Immature natural killer cell (primary cell): ENCODE results near the gene COQ8B. TPM values are rescaled to one million over a fixed set of nuclear protein-coding genes. Genes with fewer than 3 reads are reported as not detected.

Source experiments
- DNase-seq, 3 donors: peaks; one replicate each; pipeline ENCODE4 v3.0.0; 2022; ENCODE audit warnings: mixed read lengths in 1 of 3
- H3K27ac Mint-ChIP-seq, 6 donors: one replicate each; pipeline ENCODE4 v1.8.0; 2020; ENCODE audit warnings: mixed read lengths in 6 of 6, mild to moderate bottlenecking in 5 of 6, inconsistent platforms in 4 of 6, moderate library complexity in 3 of 6
- H3K27me3 Mint-ChIP-seq, 3 donors: one replicate each; pipeline ENCODE4 v1.8.0; 2020 to 2021; ENCODE audit warnings: low read depth in 3 of 3, mild to moderate bottlenecking in 3 of 3, mixed read lengths in 3 of 3, moderate library complexity in 3 of 3, inconsistent platforms in 1 of 3
- H3K36me3 Mint-ChIP-seq, 3 donors: one replicate each; pipeline ENCODE4 v1.8.0; 2020; ENCODE audit warnings: mixed read lengths in 3 of 3, inconsistent platforms in 2 of 3, mild to moderate bottlenecking in 2 of 3
- H3K4me1 Mint-ChIP-seq, 2 donors: one replicate each; pipeline ENCODE4 v1.8.0; 2020; ENCODE audit warnings: inconsistent platforms in 2 of 2, mild to moderate bottlenecking in 2 of 2, mixed read lengths in 2 of 2, moderate library complexity in 1 of 2
- H3K4me3 Mint-ChIP-seq, 5 donors: one replicate each; pipeline ENCODE4 v1.8.0; 2020; ENCODE audit warnings: mild to moderate bottlenecking in 5 of 5, mixed read lengths in 5 of 5, inconsistent platforms in 3 of 5, moderate library complexity in 3 of 5
- H3K9me3 Mint-ChIP-seq, 6 donors: one replicate each; pipeline ENCODE4 v1.8.0; 2020; ENCODE audit warnings: mild to moderate bottlenecking in 6 of 6, mixed read lengths in 6 of 6, inconsistent platforms in 4 of 6, moderate library complexity in 3 of 6
- polyA plus RNA-seq, 3 donors: library from polyadenylated mRNA; unstranded; fragments of 300-500 nt; fragmentation: Illumina TruSeq; gene quantifications; one replicate each; pipeline ENCODE4 v1.2.3, GENCODE V29; 2021

Gene COQ8B
- polyA plus RNA-seq, 3 donors from 2014 or later, result 18.3 to 23.5 (median 20.8) TPM

DNA sequence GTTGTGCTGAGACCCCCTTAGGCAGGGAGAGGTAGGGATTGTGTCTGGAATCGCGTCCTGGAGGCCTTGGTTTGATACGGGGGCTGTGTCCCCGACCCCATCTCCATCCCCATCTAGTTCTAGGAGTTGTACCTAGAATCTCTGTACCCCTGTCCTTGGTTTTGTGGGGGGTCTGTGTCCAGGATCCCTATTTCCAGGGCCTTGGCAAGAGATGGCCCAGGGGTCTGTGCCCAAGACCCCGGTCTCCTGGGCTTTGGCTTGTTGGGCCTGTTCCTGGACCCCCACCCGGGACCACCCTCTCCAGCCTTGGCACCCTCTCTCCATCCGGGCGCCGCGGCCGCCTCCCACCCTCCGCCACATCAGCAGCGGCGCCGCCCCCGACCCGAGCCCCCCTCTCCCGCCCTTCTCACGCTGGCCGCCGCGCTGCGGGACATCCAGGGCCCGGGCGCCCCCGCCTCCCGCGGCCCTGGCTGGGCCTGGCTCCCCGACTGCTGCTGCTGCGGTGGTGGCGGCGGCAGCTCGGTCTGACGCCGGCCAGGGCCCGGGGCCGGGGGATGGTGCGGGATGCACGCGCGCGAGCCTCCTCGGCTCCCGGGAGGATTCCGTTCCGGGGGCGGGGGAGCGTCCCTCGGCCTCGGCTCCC, 26.5 kb downstream of the COQ8B start, which contains the start of gene NUMBL:
Gene NUMBL (minus strand): TSS at position 602 of the 643 bp plus-strand sequence. CDS start 168 bp downstream, at position 434.
- no peak for DNase-seq

DNA sequence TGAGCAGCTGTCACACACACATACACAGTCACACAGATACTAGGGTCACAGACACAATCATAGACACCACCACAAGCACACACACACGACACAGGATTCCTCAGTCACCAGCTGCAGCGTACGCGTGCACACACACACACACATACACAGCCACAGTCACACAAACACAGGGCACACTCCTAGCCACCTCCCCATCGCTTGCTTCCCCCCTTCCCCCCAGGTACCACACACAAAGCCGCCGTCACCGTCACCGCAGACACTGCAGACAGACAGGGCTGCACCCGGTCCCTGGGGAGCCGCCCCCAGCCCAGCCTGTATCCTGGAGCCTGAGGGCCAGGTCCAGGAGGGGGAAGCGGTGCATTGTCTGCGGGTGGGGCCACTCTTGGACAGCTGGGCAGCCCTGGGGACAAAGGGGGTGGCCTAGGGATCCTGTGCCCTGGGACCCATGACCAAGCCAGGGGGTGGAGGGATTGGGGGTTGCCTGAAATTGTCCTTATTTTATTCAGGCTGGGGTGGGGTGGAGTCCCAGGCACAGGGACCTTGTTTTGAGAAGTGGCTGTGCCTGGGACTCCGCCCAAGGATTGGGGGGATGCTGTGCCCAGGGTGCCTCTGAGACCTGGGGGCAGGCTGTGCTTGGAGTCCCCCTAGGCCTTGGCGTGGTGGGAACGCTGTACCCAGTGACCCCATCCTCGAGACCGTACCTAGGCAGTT, 27.2 kb downstream of the COQ8B start:
- H3K4me3 Mint-ChIP-seq, result peak overlapping the region; percentile 34 to 59 (median 45)
- H3K27ac Mint-ChIP-seq, result no peak overlapping the region
- H3K36me3 Mint-ChIP-seq, result peaks cover 4 to 8% (median 6%) of the 10 kb centered on the region in 3 donors
- DNase-seq, result peak; percentile 34 to 37 (median 37)
- H3K4me1 Mint-ChIP-seq, result peaks cover 5 to 11% of the 10 kb centered on the region in 2 donors
- no peaks in the 10 kb centered on the region for H3K9me3 Mint-ChIP-seq
- H3K27me3 Mint-ChIP-seq, result peaks cover 1 to 6% (median 5%) of the 10 kb centered on the region in 3 donors

More for the DNA sequence above, 26.5 kb downstream of the COQ8B start, which contains the start of gene NUMBL:
- H3K4me3 Mint-ChIP-seq, result peak within 1 kb of the TSS; percentile 82 to 94 (median 87)
- H3K9me3 Mint-ChIP-seq, result no peaks in the 10 kb centered on the region
- peaks cover 1 to 5% (median 5%) of the 10 kb centered on the region in 3 donors for H3K27me3 Mint-ChIP-seq
- peaks cover 5 to 11% of the 10 kb centered on the region in 2 donors for H3K4me1 Mint-ChIP-seq
- H3K27ac Mint-ChIP-seq, result peak within 1 kb of the TSS; percentile 68 to 95 (median 93)
- peaks cover 4 to 7% (median 6%) of the 10 kb centered on the region in 3 donors for H3K36me3 Mint-ChIP-seq

DNA sequence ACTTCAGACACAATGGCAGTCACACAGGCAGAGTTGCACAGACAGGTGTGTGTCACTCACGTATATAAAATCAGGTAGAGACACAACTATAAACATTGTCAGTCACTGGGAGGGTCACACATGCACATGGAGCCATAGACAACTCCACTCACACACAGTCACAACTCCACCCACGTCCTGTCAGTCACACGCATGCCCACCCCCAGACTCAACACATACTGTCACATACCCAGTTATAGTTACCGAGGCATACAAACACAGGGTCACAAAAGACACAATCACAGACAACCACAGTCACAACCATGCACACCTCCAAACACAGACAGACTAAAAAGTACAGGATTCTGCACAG, 27.7 kb downstream of the COQ8B start:
- no peak overlapping the region for H3K4me3 Mint-ChIP-seq
- H3K27me3 Mint-ChIP-seq, result peaks cover 1 to 6% (median 5%) of the 10 kb centered on the region in 3 donors
- H3K4me1 Mint-ChIP-seq, result peaks cover 5 to 11% of the 10 kb centered on the region in 2 donors
- DNase-seq, result no peak
- H3K36me3 Mint-ChIP-seq, result peaks cover 4 to 8% (median 6%) of the 10 kb centered on the region in 3 donors
- H3K27ac Mint-ChIP-seq, result no peak overlapping the region
- no peaks in the 10 kb centered on the region for H3K9me3 Mint-ChIP-seq

DNA sequence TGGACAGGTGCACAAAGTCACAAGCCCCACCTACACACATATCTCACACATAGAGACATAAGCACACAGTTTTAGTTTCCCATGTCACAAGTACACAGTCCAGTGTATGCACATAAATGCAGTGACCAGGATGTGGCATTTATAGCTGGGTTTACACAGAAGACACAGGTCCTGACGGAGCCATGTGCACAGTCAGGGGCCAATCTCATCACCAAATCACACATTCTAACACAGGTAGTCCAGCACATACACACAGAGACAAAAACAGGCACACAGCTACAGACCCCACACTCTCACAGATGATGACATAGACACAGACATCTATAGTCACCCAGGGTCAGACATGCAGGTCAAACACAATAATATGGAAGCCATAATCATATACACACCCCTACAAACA, 28.4 kb downstream of the COQ8B start:
- Mint-ChIP-seq H3K27me3 (peaks cover 1 to 6% (median 5%) of the 10 kb centered on the region in 3 donors), H3K36me3 (peaks cover 4 to 8% (median 6%) of the 10 kb centered on the region in 3 donors), H3K9me3 (no peaks in the 10 kb centered on the region), H3K4me1 (peaks cover 5 to 11% of the 10 kb centered on the region in 2 donors), H3K27ac (no peak overlapping the region), H3K4me3 (no peak overlapping the region)
- DNase-seq, result no peak

DNA sequence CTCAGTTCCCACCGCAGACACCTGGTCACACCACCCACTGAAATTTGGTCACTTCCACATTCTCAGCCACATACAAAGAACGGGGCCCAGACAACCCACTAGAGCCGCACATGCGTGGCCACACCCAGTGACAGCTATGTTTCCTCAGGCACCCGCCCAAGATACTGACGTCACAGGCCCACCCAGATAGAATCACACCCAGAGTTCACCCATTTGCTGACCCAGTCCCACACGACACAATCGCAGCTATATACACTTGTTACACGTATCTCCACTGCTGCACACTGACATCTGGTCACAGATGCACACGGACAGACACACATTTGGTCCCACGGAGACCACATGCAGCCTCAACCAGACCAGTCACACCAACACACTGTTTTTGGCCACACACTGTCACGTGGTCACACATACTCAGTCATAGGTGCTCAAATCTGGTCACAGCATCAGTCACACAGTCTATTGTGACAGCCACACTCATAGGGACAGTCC, 29.1 kb downstream of the COQ8B start:
- peaks cover 4 to 8% (median 6%) of the 10 kb centered on the region in 3 donors for H3K36me3 Mint-ChIP-seq
- no peak overlapping the region for H3K27ac Mint-ChIP-seq
- H3K4me1 Mint-ChIP-seq, result peaks cover 5 to 11% of the 10 kb centered on the region in 2 donors
- no peak overlapping the region for H3K4me3 Mint-ChIP-seq
- no peaks in the 10 kb centered on the region for H3K9me3 Mint-ChIP-seq
- H3K27me3 Mint-ChIP-seq, result peaks cover 1 to 6% (median 5%) of the 10 kb centered on the region in 3 donors
- peak; percentile 86 to 93 (median 88) for DNase-seq

DNA sequence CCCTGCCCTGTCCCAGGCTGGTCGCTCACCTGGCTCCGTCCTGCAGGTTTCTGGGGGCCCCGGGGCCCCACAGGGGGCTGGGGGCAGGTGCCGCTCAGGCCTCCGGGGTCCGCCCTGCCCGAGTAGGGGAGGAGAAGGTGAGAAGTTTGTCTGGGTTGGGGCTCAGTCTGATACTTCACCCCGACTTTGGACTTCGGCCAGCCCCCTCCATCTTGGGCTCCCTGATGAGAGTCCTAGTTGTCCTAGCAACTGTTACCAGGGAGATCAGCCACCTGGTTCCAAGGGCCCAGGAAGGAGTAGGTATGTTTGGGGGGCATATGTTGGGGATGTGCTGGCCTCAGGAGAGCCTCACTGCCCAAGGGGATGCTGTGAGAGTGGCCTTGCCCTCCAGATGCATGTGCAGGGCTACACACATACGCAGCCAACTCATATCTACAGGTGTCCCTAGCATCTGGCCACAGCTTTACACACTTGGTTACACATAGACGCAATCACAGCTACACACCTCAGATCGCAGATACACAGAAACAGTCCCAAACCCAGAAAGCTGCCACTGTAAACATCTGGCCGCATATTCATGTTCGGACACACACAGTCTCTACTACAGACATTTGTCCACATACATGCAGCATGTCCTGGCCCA, 29.7 kb downstream of the COQ8B start:
- no peak for DNase-seq
- no peaks in the 10 kb centered on the region for H3K9me3 Mint-ChIP-seq
- H3K27me3 Mint-ChIP-seq, result peaks cover 1 to 6% (median 5%) of the 10 kb centered on the region in 3 donors
- H3K36me3 Mint-ChIP-seq, result peaks cover 4 to 8% (median 6%) of the 10 kb centered on the region in 3 donors
- H3K4me3 Mint-ChIP-seq, result no peak overlapping the region
- H3K27ac Mint-ChIP-seq, result peak overlapping the region in 1 of 6 donors; percentile 26
- peaks cover 5 to 11% of the 10 kb centered on the region in 2 donors for H3K4me1 Mint-ChIP-seq

DNA sequence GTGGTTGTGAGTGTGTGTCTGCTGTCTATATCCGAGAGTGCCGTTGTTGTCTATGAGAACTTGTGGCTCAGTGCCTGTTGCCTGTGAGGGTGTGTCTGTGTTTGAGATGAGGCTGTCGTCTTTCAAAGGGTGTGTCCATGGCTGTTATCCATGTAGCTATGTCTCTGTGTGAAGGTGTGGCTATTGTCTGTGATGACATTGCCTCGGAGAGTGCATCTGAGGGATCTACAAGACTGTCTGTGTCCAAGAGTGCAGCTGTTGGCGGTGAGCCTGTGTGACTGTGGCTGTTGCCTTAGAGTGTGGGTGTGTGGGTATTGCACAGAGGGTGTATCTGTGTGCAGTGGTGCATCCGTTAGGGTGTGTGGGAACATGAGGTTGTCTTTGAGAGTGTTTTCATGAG, 31.1 kb downstream of the COQ8B start:
- Mint-ChIP-seq H3K27me3 (peaks cover 0 to 3% (median 2%) of the 10 kb centered on the region in 3 donors), H3K27ac (peak overlapping the region in 4 of 6 donors; percentile 20 to 88 (median 82)), H3K36me3 (peaks cover 4 to 13% (median 6%) of the 10 kb centered on the region in 3 donors), H3K4me3 (no peak overlapping the region), H3K4me1 (peaks cover 1 to 8% of the 10 kb centered on the region in 2 donors), H3K9me3 (no peaks in the 10 kb centered on the region)
- DNase-seq, result no peak

DNA sequence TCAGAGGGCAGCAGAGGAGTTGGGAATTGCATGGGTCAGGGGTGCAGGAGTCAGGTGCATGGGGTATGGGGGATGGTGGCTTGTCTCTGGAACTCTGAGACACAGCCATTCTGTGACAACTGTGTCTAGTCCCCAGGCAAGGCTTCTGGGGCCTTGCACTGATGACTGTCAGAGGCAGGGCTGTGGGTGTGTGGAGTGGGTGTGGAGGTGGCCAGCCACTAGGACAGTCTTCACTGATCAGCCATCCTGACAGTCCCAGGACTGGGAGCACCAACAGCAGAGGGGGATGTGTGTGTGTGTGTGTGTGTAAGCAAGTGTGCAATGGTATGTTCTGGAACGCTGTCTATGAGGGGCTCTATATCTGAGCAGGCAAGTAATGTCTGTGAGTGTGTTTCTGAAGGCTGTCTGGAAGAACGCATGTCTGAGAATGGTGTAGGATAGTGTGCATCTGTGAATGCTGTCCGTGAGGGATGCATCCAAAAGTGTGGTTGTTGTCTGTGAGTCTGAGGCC, 31.6 kb downstream of the COQ8B start:
- H3K27ac Mint-ChIP-seq, result peak overlapping the region in 4 of 6 donors; percentile 8 to 88 (median 51)
- no peaks in the 10 kb centered on the region for H3K9me3 Mint-ChIP-seq
- H3K36me3 Mint-ChIP-seq, result peaks cover 4 to 13% (median 6%) of the 10 kb centered on the region in 3 donors
- H3K4me3 Mint-ChIP-seq, result no peak overlapping the region
- H3K27me3 Mint-ChIP-seq, result peaks cover 0 to 3% (median 2%) of the 10 kb centered on the region in 3 donors
- peaks cover 0 to 8% of the 10 kb centered on the region in 2 donors for H3K4me1 Mint-ChIP-seq
- DNase-seq, result no peak

DNA sequence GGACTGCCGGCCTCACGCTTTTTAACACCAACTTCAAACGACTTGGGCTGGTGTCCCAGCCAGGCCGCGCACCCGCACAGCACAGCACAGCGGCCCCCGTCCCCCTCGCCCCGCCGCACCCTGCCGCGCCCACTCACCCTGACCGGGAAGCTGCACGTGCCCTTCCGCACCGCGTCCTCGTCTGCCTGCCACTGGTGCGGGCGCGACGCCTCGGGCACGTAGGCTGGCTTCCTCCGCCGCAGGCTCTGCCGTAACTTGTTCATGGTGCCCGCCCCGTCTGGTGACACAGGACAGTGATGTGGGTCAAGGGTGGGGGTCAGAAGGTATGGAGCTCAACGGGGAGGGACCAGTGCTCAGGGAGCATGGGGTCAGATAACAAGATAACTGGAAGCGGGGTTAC, 32.4 kb downstream of the COQ8B start:
- peaks cover 0 to 3% (median 2%) of the 10 kb centered on the region in 3 donors for H3K27me3 Mint-ChIP-seq

DNA sequence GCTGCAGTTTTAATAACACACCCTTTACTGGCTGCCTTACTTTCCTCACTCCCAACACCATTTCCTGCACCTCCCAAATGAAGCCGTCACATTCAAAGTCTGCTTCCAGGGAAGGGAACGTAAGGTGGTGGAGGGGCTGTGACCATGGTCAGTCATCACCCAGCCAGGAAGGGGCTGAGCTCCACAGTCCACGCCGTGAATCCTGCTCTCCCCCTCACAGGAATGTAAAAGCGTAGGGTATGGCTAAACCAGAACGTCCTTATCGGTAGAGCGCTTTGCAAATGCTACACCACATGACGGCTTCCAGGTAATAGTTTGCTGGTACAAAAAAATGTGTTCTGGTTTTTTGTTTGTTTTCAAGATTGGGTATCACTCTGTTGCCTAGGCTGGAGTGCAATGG, 33.2 kb downstream of the COQ8B start:
- no peak for DNase-seq
- Mint-ChIP-seq H3K9me3 (no peaks in the 10 kb centered on the region), H3K27ac (peak overlapping the region in 1 of 6 donors; percentile 46), H3K27me3 (peaks cover 0 to 3% (median 2%) of the 10 kb centered on the region in 3 donors), H3K36me3 (peaks cover 4 to 16% (median 15%) of the 10 kb centered on the region in 3 donors), H3K4me3 (no peak overlapping the region), H3K4me1 (peaks cover 0 to 8% of the 10 kb centered on the region in 2 donors)

More for the DNA sequence above, 32.4 kb downstream of the COQ8B start:
- Mint-ChIP-seq H3K27ac (no peak overlapping the region), H3K4me3 (no peak overlapping the region), H3K9me3 (no peaks in the 10 kb centered on the region), H3K4me1 (peaks cover 0 to 8% of the 10 kb centered on the region in 2 donors), H3K36me3 (peaks cover 4 to 13% (median 13%) of the 10 kb centered on the region in 3 donors)
- no peak for DNase-seq

DNA sequence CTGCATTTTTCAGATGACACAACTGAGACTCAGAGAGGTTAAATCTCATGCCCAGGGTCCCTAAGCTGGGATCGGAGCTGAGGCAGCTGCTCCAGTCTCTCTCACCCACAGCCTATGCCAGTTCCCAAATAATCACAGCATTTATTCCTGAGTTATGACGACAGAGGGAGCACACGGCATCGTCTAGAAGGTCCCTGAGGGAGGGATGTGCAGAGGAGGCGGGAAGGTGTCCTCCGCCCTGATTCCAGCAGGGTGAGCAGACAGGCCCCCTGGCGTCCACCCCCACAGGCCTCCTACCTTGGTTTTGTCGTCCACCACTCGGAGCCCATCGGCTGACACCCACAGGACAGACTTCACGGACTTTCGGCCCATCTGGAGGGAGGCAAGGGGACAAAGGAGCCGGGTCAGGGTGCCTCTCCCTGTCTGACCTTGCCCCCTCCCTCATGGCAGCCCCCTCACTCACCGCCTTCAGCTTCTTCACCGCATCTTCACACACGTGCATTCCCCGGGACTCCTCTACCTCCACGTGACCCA, 34.2 kb downstream of the COQ8B start:
- Mint-ChIP-seq H3K27ac (no peak overlapping the region), H3K9me3 (no peaks in the 10 kb centered on the region), H3K27me3 (peaks cover 0 to 3% (median 2%) of the 10 kb centered on the region in 3 donors), H3K36me3 (peaks cover 4 to 21% (median 20%) of the 10 kb centered on the region in 3 donors), H3K4me1 (peaks cover 0 to 8% of the 10 kb centered on the region in 2 donors), H3K4me3 (no peak overlapping the region)
- no peak for DNase-seq

DNA sequence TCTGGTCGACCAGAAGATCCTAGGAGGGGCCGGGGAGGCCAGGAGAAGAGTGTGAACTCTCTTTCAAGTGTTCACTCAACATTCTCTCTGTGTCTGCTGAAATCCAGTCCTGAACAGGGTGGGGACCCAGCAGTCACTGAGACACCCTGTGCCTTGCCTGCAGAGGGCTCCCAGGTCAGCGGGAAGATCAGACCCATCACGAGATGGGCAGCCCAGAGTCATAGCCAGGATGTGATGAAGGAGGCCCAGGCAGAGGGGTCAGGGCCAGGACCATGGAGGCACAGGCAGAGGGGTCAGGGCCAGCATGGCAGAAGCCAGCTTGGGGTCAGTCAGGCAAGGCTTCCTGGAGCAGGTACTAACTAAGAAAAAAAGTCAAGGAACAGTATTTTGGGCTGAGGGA, 35.6 kb downstream of the COQ8B start:
- H3K4me1 Mint-ChIP-seq, result peaks cover 0 to 5% of the 10 kb centered on the region in 2 donors
- H3K27ac Mint-ChIP-seq, result no peak overlapping the region

DNA sequence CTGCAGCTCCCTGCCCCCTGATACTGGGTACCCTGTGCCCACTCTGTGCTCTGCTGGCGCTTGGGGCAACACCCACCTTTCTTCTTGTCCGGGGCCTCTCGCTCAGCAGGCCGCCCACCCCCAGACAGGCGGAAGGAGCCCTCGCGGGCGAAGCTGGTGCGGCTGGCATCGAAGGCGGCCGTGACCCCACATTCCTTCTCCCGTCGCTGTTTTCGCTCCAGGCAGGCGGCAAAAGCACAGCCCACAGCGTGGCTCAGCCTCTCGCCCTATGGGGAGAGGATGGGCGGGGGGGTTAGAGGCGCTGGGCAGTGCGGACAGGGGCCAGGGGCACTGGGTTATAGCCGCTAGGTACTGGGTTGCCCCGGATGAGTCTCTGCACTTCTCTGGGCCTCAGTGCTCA, 39.5 kb downstream of the COQ8B start:
- no peak for DNase-seq
- H3K4me3 Mint-ChIP-seq, result no peak overlapping the region
- H3K4me1 Mint-ChIP-seq, result peaks cover 0 to 1% of the 10 kb centered on the region in 2 donors
- H3K36me3 Mint-ChIP-seq, result peaks cover 0 to 16% (median 16%) of the 10 kb centered on the region in 3 donors
- H3K9me3 Mint-ChIP-seq, result no peaks in the 10 kb centered on the region
- H3K27ac Mint-ChIP-seq, result no peak overlapping the region
- peaks cover 0 to 1% (median 0%) of the 10 kb centered on the region in 3 donors for H3K27me3 Mint-ChIP-seq

More for the DNA sequence above, 35.6 kb downstream of the COQ8B start:
- H3K4me3 Mint-ChIP-seq, result no peak overlapping the region
- H3K36me3 Mint-ChIP-seq, result peaks cover 4 to 23% (median 21%) of the 10 kb centered on the region in 3 donors
- no peak for DNase-seq
- no peaks in the 10 kb centered on the region for H3K9me3 Mint-ChIP-seq
- H3K27me3 Mint-ChIP-seq, result peaks cover 0 to 3% (median 2%) of the 10 kb centered on the region in 3 donors
